HG03280 (cell line): ENCODE measurements around the gene PIANP.

ENCODE experiments used
- ATAC-seq: cut with Tn5 transposase; IDR thresholded peaks from one replicate; pipeline ENCODE4 v1.9.1; 2021; ENCODE audit warnings: mild to moderate bottlenecking, moderate library complexity; ENCODE audit not compliant: unreplicated experiment

The PIANP gene

DNA sequence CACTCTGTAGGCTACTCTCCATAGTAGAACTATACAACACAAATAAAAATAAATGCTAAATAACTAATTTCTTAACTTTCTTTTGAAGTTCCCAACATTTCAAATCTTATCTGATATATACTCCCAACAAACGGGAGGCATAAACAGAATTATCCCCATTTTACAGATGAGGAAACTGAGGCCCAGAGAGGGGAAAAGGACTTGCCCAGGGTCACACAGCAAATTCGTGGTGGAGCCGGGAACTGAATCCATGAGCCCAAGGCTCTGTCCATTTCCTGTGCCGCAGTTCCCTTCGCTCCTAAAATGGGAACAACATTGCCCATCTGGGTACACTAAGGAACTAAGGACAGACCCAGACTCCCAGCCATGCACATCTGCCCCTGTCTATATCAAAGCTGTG is 23.7 kb downstream of the PIANP start:
- no peak for ATAC-seq

DNA sequence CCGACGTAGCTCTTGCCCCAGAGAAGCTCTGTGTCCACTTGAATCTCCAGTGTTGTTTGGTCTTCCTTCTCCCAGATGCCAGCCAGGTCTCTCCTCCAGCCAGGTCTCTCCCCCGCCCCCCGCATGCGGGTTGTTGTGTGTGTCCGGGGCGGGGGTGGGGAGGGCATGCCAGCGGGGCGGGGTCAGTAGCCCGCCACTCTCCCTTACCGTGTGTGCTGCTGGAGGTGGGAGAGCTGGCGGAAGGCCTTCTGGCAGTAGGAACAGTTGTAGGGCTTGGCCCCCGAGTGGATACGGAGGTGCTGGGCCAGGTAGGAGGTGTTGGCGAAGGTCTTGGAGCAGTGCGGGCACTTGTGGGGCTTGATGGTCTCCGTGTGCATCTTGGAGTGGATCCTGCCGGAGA is 28.5 kb downstream of the PIANP start:
- ATAC-seq: no peak

DNA sequence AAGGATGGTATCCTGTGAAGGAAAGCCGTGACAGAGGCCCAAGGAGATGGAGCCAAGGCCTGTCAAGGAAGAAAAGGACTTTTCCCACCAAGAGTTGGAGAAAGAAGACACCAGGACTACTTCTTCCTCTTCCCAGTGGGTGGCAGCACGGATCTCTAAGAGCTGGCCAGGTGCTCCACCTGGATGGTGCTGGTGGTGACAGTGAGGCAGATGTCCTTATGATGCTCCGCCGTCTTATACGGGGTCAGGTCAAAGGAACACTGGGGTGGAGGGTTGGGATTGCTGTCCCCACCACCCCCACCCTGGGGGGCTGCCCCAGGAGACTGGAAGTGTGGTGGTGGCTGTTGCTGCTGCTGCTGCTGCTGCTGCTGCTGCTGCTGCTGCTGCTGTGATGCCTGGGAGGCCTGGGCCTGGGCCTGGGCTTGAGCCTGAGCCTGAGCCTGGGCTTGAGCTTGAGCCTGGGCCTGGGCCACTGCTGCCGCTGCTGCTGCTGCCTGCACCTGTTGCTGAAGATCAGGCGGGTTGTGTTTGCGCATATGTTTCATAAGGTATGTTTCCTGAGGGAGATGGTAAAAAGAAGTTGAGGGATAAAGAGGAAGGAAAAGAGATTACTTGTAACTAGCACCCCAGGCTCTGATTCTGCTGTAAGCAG is 32.9 kb downstream of the PIANP start:
- no peak for ATAC-seq

DNA sequence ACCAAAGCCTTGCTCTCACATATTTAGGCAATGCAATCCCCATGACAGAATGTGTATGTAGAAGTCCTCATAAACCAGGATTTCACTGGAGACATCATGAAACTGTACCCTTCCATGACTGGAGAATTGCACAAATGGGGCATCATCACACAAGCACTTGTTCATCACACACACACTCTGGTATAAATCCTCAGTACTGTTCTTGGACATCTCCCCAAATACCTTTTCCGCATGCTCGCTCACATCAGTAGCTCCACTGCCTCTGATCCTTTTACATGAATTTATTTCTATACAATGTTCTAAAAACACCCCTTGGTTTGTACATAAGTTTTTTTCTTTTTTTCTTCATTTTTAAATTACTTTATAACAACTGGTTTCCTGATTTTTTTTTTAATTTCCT is 34.4 kb downstream of the PIANP start:
- no peak for ATAC-seq

DNA sequence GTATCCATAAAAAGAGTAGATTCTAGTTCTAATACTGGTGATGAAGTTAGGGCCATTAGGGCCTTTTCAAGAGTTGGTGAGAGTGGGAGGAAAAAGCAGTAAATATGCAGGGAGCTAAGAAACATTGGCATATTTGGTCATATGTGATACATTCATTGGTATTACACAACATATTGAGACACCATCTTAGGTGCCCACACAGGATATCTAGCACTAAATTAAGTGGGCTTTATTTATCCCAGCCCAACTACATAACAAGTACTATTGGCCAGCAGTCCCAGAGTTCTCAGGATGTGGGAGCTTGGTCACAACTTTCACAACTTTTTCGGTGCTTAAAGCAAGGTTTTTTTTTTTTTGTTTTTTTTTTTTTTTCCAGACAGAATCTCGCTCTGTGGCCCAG is 35.7 kb downstream of the PIANP start:
- no peak for ATAC-seq

DNA sequence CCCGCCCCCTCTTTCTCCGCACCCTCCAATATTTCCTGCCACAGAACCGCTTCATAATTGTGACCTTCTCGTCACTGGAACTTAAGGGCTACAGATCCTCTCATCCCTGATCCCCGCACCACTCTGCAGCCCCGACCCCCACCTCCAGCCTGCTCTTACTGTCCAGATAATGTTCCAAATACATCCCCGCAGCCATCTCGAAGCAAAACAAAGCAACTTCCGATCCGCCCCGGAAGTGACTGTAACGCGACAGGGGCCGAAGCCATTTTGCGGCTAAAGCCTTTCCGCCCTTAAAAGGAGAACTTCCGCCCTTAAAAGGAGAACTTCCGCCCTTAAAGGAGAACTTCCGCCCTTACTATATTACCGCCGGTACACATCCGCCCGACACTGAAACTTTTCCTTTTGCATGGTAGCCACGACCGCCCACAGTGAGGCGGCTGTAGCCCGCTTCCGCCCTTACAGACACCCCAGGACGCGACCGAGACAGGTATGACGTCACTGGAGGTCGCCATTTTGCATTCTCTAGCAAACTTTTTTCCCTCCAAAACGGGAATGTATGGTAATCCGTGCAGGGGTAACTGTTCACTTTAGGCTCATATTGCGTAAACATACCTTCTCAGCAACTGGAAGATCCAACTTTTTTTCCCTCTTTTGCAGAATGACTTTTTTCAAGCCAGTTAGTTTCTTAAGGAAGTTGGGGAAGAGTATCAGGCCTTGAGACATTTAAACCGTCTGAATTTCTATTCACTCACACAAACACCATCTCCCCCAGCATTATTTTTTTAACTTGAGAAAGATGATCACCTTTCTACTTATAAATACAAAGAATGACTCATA is 37.5 kb downstream of the PIANP start, which contains the start of gene ING4:
Gene ING4 (minus strand): TSS at position 214 of the 837 bp plus-strand sequence. CDS start 18 bp downstream, at position 196.
- peak; percentile 98 for ATAC-seq

DNA sequence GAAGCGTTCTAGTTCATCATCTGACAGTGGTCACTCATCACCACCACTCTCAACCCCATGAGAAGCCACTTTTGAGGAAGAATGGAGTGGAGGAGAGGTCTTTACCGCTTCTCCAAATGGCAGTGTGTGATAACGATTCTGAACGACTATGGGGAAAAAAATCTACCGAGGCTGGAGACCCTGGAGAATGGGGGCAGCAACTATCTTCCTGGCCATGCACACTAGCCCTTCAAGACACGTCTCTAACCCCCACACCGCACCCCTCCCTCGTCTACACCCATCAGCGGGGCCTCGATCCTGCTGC is 38.1 kb downstream of the PIANP start:
- no peak for ATAC-seq

DNA sequence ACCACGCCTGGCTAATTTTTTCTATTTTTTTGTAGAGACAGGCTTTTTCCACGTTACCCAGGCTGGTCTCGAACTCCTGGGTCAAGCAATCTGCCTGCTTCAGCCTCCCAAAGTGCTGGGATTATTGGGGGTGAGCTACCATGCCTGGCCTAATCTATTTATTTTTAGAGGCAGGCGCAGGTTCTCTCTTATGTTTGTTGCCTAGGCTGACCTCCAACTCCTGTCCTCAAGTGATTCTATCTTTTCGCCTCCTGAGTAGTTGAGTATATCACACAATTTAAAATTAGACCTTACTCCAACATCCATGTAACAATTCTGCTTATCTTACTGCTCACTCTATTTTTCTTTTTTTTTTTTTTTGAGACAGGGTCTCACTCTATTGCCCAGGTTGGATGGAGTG is 46.6 kb downstream of the PIANP start:
- ATAC-seq: no peak

DNA sequence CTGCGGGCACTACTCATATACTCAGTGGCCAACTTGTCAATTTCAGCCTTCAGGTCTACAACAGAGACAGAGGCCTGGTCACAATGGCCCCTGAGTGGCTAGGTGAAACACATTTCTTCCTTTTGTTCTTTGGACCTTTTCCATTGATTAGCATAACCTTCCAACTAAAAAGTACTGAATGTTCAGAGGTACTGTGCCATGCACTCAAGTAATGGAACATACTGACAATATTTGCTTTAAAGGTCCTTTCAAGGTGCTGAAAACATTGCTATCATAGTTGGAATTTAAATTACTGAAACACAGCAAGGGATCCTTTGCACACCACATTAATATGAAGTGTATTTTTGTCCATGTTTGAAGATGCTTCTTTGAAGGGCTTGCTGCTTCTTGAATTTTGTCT is 47.3 kb downstream of the PIANP start:
- ATAC-seq: no peak

DNA sequence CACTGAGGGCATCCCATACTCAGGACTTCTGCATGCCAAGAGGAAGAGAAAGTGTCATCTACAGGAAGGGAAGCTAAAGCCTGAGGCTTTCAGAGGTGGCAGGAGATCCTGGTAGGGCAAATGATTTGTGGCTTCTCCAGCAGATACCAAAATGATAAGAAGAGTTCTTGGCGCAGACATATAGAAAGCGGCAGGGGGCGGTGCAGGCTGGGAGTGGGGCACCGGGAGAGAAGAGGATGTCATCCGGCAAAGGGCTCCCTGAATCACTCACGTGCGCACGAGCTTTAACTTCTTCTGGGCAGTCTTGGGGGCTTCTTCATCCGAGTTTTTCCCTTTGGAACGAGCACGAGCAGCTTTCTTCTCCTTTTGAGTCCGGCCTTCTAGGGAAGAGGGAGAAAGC is 48.2 kb downstream of the PIANP start:
- no peak for ATAC-seq

DNA sequence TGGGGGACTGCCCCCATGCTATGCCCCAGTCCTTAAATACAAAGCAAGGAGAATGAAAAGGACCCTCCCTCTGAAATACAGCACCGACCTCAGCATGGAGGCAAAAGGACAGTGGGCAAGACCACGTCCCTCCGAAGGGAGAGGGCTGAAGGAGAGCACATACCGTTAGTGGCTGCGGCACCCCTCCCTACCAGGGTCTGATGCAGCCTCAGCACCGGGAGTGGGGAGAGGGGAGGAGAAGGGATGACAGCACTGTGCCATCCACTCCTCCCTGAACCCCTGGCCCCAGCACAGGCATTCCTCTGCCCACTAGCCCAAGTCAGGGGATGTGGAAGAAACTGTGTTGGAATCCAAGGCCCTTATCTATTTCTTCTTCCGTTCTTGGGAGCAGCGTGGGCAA is 49.8 kb downstream of the PIANP start:
- ATAC-seq: no peak

DNA sequence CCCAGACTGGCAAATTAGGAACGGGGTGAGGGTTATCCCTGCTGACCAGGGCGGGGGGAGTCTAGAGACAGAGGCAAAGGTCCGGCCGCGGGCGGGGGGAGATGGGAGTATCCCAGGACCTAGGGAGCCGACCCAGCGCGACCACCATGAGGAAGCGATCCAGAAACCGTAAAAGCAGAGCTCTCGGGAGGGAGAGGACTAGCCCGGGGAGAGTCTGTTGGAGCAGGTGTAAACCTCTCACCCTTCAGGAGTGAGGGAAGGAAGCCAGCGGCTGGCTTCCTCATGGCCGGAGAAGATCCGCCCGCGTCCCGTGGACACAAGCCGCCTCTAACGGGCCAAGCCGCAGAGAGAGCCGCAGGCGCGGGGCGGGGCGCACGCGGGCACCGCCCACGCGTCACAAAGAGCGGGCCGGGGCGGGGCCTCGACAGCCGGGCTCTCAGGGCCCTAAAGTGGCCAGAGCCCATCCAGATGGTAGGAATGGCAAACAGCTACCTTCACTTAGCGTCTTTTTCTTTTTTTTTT is 53.5 kb downstream of the PIANP start, which contains the start of gene ACRBP:
Gene ACRBP (minus strand): TSS at position 350 of the 522 bp plus-strand sequence. CDS start 66 bp downstream, at position 284.
- peak; percentile 75 for ATAC-seq

DNA sequence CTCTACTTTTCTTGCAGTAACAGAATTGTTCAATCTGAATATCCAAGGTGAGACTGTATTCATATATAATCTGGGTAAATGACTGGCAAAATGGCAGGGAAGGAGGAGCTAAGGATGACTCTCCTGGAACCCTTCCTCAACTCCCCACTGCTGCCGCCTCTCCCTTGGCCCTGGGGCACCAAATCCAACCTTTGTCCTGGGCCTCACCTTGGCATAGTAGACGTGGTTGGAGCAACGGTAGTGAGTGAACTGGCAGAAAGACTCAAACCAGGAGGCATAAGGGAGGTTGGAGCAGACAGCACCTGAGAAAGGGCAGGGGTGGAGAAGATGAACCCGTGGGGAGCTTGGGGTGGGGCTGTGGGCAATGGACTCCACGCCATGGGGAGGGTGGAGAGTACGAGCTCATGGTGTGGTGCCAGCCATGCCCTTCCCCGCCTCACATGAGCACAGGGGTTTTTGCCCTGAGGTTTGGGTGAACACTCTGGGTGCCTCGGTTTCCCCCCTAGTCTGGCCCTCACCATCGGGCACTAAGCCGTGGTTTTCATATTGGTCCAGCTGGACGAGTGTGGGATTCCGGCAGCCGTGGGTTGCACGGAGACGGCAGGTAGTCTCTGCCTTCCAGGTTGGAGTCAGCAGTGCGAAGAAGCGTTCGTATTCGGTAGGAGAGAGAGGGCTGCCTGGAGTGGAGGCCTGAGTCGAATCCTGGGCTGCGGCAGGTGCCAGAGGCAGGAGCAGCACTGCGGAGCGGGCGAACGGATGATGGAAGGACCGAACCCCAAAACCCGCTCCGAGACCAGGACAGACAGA is 54.1 kb downstream of the PIANP start:
- no peak for ATAC-seq

DNA sequence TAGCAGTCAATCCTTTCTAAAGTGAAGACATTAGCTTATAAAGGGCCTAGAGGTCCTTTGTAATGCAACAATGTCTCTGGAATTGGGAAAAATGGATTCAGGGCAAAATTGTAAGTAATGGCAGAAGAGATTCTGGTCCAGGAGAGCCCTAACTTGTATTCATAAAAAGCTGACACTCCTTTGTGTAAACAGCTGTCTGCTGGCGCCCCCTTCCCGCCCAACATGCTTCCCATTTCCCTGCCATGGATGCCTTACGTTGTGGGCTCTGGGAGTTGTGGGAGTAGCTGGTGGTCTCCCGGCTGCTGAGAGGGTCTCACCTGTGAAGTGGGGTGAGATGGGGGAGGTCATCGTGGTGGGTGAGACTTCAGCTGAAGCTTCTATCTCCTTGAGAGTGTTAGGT is 55.7 kb downstream of the PIANP start:
- ATAC-seq: no peak

DNA sequence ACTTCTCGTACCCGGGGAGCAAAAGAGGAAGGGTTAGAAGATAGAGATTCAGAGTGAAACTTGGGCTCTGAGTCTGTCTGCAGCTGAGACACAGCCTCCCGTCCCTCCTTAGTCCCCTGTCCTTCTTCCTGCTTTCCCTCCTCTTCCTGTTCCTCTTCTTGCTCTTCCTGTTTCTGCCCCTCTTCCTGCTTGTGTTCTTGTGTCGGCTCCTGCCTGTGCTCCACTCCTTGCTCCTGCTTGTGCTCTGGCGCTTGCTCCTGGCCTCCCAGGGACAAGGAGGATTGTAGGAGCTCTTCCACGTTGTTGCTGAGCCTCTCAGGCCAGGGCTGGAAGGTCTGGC is 56.4 kb downstream of the PIANP start:
- no peak for ATAC-seq
